GM19238 (cell line): ENCODE data around the gene PNLDC1.
A peak's percentile ranks its signal among the peaks of the same experiment; 100 is the strongest.

Source experiments
- DNase-seq: peaks from one replicate; pipeline ENCODE4 v3.0.0; 2011; ENCODE audit warnings: low spot score; ENCODE audit not compliant: insufficient read length

PNLDC1 gene

GRCh38 chr6:159800141-159800865 is at the start of gene PNLDC1:
Gene PNLDC1, plus strand, starts transcription at chr6:159800276. Its CDS starts 32 bp downstream, at chr6:159800308.
- DNase-seq = no peak

GRCh38 chr6:159751448-159751847 is 48.6 kb upstream of the PNLDC1 start:
- no peak for DNase-seq

- no peak for DNase-seq
These were observed 46.8 kb upstream of the PNLDC1 start for GRCh38 chr6:159753081-159753872.

GRCh38 chr6:159754401-159754800 is 45.7 kb upstream of the PNLDC1 start:
- no peak for DNase-seq

GRCh38 chr6:159754959-159755914 is 44.8 kb upstream of the PNLDC1 start:
- DNase-seq = no peak

- no peak for DNase-seq
These were observed 43.6 kb upstream of the PNLDC1 start for GRCh38 chr6:159756508-159756907.

GRCh38 chr6:159758031-159759001 is 41.8 kb upstream of the PNLDC1 start:
- no peak for DNase-seq

- no peak for DNase-seq
These were observed 40.4 kb upstream of the PNLDC1 start for GRCh38 chr6:159759645-159760044.

GRCh38 chr6:159760602-159761057 is 39.4 kb upstream of the PNLDC1 start:
- DNase-seq = no peak

GRCh38 chr6:159761129-159761872 is 38.8 kb upstream of the PNLDC1 start:
- peak; percentile 6 for DNase-seq

- peak; percentile 98 for DNase-seq
These were observed 38.0 kb upstream of the PNLDC1 start, which contains the start of gene ACAT2 for GRCh38 chr6:159761873-159762680. Gene ACAT2, plus strand, starts transcription at chr6:159762045. Its CDS starts 43 bp downstream, at chr6:159762088.

- no peak for DNase-seq
These were observed 37.3 kb upstream of the PNLDC1 start for GRCh38 chr6:159762681-159763293.

- no peak for DNase-seq
These were observed 33.2 kb upstream of the PNLDC1 start for GRCh38 chr6:159766906-159767305.

- DNase-seq = no peak
These were observed 30.6 kb upstream of the PNLDC1 start for GRCh38 chr6:159769470-159769869.

- DNase-seq = no peak
These were observed 27.9 kb upstream of the PNLDC1 start for GRCh38 chr6:159772196-159772595.

- DNase-seq = no peak
These were observed 22.7 kb upstream of the PNLDC1 start for GRCh38 chr6:159777240-159777904.

GRCh38 chr6:159778131-159778530 is 21.9 kb upstream of the PNLDC1 start:
- no peak for DNase-seq
